Measurements from ENCODE around the gene CPN2. TPM values are rescaled to one million over a fixed set of nuclear protein-coding genes. Genes with fewer than 3 reads are reported as not detected.

Gene CPN2
- total and polyA plus RNA-seq, 2 of the 8 experiments (the other 6 are each of a cell fraction or from before 2014, with no cell fraction given) = 0.03 TPM; not detected in 1

DNA sequence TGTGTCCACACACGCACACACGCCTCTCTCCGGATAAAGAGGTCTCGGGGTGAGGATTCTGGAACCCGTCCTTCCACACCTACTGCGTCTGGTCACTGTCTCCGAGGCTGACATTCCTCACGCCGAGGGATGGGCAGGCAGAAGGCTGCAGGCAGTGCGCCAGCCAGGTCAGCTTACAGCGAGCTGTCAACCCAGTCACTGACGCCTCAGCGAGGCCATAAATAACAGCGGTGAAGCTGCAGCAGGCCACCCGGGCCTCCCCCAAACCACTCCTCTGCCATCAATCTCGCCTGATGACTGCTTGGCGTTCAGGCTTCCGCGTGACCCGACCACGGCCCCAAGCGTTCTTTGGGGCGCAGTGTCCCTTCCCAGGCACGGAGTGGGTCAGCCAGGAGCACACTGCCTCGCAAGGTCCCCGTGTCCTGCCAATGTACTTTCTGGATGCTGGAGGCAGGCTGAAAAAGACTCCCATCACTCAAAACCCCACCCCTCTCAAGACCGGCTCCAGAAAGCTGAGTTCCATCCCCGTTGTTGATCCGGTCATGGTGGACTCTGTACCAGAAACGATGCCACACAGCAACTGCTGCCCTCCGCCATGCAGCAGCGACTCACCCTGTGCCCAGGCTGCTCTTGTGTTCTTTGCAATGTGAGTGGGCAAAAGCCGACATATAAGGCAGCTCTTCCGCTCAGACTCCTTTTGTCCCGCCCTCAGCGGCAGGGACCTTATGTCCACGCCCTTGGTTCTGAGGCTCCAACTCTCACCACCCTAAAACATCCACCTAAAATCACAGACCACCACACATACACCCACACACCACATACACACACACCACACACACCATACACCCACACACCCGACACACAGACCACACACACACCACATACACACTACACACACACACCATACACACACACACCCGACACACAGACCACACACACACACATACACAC is 27.1 kb downstream of the CPN2 start (continued):
- TF ChIP-seq EGR1 (IDR thresholded peaks at IDR 0.05; ENCODE audit: borderline replicate concordance, low read depth, low read length) = no peak
- TF ChIP-seq, protein P1, sequence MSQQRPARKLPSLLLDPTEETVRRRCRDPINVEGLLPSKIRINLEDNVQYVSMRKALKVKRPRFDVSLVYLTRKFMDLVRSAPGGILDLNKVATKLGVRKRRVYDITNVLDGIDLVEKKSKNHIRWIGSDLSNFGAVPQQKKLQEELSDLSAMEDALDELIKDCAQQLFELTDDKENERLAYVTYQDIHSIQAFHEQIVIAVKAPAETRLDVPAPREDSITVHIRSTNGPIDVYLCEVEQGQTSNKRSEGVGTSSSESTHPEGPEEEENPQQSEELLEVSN (IDR thresholded peaks at IDR 0.05) = no peak

Measured in H1 (cell line).